ENCODE measurements around the gene UNK. TPM values are rescaled to one million over a fixed set of nuclear protein-coding genes. Genes with fewer than 3 reads are reported as not detected.

UNK gene
- total RNA-seq, 2 experiments from 2014 or later: 33.7 to 36.1 TPM

DNA sequence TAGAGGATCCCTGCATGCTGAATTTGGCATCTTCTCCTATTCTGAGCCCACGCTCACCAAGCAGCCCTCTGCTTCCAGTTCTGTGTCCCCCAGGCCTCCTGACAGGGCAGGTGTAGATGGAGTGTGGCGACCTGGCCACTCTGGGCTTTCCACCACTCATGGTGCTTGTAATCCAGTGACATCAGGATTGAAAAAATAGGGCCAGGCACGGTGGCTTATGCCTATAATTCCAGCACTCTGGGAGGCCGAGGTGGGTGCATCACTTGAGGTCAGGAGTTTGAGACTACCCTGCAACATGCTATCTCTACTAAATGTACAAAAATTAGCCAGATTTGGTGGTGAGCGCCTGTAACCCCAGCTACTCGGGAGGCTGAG is 29.4 kb downstream of the UNK start:
- DNase-seq (no peak), ATAC-seq (ENCODE audit: poor library complexity) (no peak)
- CTCF ChIA-PET: no interaction called here
- Mint-ChIP-seq H3K4me3 (no peak overlapping the region), H3K27ac (no peak overlapping the region), H3K9me3 (no peaks in the 10 kb centered on the region), H3K4me1 (ENCODE audit: low read depth) (no peaks in the 10 kb centered on the region), H3K36me3 (ENCODE audit: low read depth) (peaks cover 62% of the 10 kb centered on the region), H3K27me3 (no peaks in the 10 kb centered on the region)
- no peaks in the 10 kb centered on the region for H3K27me3 ChIP-seq (ENCODE audit: control insufficient read depth in 1 of 2, insufficient read depth in 2 of 2, low read length in 2 of 2)
- H3K4me3 ChIP-seq (ENCODE audit: low read length): no peak overlapping the region
- H3K9me3 ChIP-seq (ENCODE audit: control insufficient read depth in 1 of 2, insufficient read depth in 1 of 2, low read length in 2 of 2): no peaks in the 10 kb centered on the region
- intact Hi-C loops (cut with DNase I, micrococcal nuclease): no loop called here
- peaks cover 87% of the 10 kb centered on the region for H3K36me3 ChIP-seq (ENCODE audit: insufficient read depth, low read length)
- H3K4me1 ChIP-seq (ENCODE audit: insufficient read depth, low read length): no peaks in the 10 kb centered on the region
- TF ChIP-seq, protein P1, sequence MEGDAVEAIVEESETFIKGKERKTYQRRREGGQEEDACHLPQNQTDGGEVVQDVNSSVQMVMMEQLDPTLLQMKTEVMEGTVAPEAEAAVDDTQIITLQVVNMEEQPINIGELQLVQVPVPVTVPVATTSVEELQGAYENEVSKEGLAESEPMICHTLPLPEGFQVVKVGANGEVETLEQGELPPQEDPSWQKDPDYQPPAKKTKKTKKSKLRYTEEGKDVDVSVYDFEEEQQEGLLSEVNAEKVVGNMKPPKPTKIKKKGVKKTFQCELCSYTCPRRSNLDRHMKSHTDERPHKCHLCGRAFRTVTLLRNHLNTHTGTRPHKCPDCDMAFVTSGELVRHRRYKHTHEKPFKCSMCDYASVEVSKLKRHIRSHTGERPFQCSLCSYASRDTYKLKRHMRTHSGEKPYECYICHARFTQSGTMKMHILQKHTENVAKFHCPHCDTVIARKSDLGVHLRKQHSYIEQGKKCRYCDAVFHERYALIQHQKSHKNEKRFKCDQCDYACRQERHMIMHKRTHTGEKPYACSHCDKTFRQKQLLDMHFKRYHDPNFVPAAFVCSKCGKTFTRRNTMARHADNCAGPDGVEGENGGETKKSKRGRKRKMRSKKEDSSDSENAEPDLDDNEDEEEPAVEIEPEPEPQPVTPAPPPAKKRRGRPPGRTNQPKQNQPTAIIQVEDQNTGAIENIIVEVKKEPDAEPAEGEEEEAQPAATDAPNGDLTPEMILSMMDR (IDR thresholded peaks at IDR 0.05): no peak
- POLR2A ChIA-PET: interaction anchor here (0.9 to 1.2 kb wide), 2 partner anchors 11 to 41 kb away, joined by 3 to 4 read pairs; partner anchors contain the start of gene WBP2
- H3K27ac ChIP-seq (ENCODE audit: low read depth in 1 of 2, low read length in 2 of 2): no peak overlapping the region

DNA sequence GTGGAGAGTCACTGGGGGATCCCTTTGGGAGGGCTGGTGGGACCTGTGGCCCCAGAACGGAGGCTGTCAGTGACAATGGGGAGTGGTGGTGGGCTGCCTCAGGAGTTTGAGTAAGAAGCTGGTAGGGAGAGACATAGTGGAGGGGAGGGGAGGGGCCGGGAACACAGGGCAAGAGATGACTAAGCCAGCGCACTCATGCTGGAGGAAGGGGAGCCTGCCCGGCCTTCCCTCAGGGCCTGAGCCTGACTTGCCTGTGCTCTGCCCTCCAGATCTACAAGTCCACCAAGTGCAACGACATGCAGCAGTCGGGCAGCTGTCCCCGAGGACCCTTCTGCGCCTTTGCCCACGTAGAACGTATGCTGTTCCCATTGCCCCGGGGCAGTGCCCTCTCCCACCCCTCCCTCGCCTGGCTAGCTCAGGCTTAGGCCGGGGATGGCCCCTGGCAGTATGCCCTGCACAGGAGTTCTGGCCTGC is 30.3 kb downstream of the UNK start:
- peaks cover 71% of the 10 kb centered on the region for H3K36me3 Mint-ChIP-seq (ENCODE audit: low read depth)
- no peak overlapping the region for H3K4me3 ChIP-seq (ENCODE audit: low read length)
- H3K27ac Mint-ChIP-seq: no peak overlapping the region
- peaks cover 89% of the 10 kb centered on the region for H3K36me3 ChIP-seq (ENCODE audit: insufficient read depth, low read length)
- H3K9me3 ChIP-seq (ENCODE audit: control insufficient read depth in 1 of 2, insufficient read depth in 1 of 2, low read length in 2 of 2): no peaks in the 10 kb centered on the region
- TF ChIP-seq, protein P1 (IDR thresholded peaks at IDR 0.05): no peak
- H3K9me3 Mint-ChIP-seq: no peaks in the 10 kb centered on the region
- H3K27me3 ChIP-seq (ENCODE audit: control insufficient read depth in 1 of 2, insufficient read depth in 2 of 2, low read length in 2 of 2): no peaks in the 10 kb centered on the region
- ATAC-seq (ENCODE audit: poor library complexity) (no peak), DNase-seq (no peak)
- no peak overlapping the region for H3K4me3 Mint-ChIP-seq
- ChIA-PET POLR2A (no interaction called here), CTCF (interaction anchor here (0.9 kb wide), 1 partner anchor 63 kb away, joined by 3 read pairs; no protein-coding TSS in a partner anchor)
- intact Hi-C loops (cut with DNase I, micrococcal nuclease): no loop called here
- H3K27ac ChIP-seq (ENCODE audit: low read depth in 1 of 2, low read length in 2 of 2): no peak overlapping the region
- no peaks in the 10 kb centered on the region for H3K4me1 Mint-ChIP-seq (ENCODE audit: low read depth)
- H3K4me1 ChIP-seq (ENCODE audit: insufficient read depth, low read length): no peaks in the 10 kb centered on the region
- H3K27me3 Mint-ChIP-seq: no peaks in the 10 kb centered on the region

DNA sequence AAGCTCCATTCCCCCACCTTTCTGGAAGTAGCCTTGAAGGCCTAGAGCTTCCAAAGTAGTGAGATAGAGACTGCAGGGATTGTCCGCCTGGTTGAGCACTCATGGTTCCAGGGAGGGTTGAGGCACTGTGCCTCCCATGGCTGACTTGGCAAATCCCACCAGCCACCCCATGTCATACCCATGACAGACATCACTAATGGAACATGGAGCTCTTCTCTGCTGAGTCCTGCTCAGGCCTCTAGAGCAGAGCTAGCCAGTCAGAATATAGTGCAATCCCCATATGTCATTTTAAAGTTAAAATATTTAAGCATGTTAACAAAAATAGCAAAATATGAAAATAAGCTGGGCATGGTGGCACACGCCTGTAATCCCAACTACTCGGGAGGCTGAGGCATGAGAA is 30.8 kb downstream of the UNK start:
- ATAC-seq (ENCODE audit: poor library complexity): no peak
- peaks cover 73% of the 10 kb centered on the region for H3K36me3 Mint-ChIP-seq (ENCODE audit: low read depth)
- H3K4me1 Mint-ChIP-seq (ENCODE audit: low read depth): no peaks in the 10 kb centered on the region
- H3K27ac Mint-ChIP-seq: no peak overlapping the region
- Histone ChIP-seq H3K4me1 (ENCODE audit: insufficient read depth, low read length) (no peaks in the 10 kb centered on the region), H3K36me3 (ENCODE audit: insufficient read depth, low read length) (peaks cover 89% of the 10 kb centered on the region), H3K27ac (ENCODE audit: low read depth in 1 of 2, low read length in 2 of 2) (no peak overlapping the region), H3K27me3 (ENCODE audit: control insufficient read depth in 1 of 2, insufficient read depth in 2 of 2, low read length in 2 of 2) (no peaks in the 10 kb centered on the region), H3K9me3 (ENCODE audit: control insufficient read depth in 1 of 2, insufficient read depth in 1 of 2, low read length in 2 of 2) (no peaks in the 10 kb centered on the region), H3K4me3 (ENCODE audit: low read length) (no peak overlapping the region)
- no peaks in the 10 kb centered on the region for H3K9me3 Mint-ChIP-seq
- H3K27me3 Mint-ChIP-seq: no peaks in the 10 kb centered on the region
- ChIA-PET CTCF (interaction anchor here (0.9 kb wide), 1 partner anchor 62 kb away, joined by 3 read pairs; no protein-coding TSS in a partner anchor), POLR2A (no interaction called here)
- TF ChIP-seq, protein P1 (IDR thresholded peaks at IDR 0.05): no peak
- intact Hi-C loops (cut with DNase I, micrococcal nuclease): no loop called here
- DNase-seq: no peak
- no peak overlapping the region for H3K4me3 Mint-ChIP-seq

Data from CD4-positive, alpha-beta T cell (primary cell).